HG03442 (cell line): ENCODE data around the gene ALOXE3.

Experiments used
- ATAC-seq: cut with Tn5 transposase; IDR thresholded peaks from one replicate; pipeline ENCODE4 v1.9.1; 2021; ENCODE audit warnings: mild to moderate bottlenecking, moderate library complexity; ENCODE audit not compliant: unreplicated experiment

ALOXE3 gene

GRCh38 chr17:8055851-8056231, 62.5 kb downstream of the ALOXE3 start:
- ATAC-seq: no peak

DNA sequence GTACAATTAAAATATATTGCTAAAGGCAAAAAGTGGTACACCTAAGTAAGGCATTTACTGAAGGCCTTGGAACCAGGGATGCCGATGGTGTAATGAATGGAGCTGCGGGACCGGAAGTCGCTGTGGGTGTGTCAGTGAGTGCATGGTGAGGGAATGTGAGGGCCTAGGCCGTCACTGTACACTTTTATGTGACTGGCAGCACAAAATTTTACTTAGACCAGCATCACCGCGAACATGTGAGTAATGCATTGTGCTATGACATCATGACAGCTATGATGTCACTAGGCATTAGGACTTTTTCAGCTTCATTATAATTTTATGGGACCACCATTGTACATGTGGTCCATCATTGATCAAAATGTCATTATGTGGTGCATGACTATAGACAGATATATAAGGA, 64.7 kb downstream of the ALOXE3 start:
- no peak for ATAC-seq

DNA sequence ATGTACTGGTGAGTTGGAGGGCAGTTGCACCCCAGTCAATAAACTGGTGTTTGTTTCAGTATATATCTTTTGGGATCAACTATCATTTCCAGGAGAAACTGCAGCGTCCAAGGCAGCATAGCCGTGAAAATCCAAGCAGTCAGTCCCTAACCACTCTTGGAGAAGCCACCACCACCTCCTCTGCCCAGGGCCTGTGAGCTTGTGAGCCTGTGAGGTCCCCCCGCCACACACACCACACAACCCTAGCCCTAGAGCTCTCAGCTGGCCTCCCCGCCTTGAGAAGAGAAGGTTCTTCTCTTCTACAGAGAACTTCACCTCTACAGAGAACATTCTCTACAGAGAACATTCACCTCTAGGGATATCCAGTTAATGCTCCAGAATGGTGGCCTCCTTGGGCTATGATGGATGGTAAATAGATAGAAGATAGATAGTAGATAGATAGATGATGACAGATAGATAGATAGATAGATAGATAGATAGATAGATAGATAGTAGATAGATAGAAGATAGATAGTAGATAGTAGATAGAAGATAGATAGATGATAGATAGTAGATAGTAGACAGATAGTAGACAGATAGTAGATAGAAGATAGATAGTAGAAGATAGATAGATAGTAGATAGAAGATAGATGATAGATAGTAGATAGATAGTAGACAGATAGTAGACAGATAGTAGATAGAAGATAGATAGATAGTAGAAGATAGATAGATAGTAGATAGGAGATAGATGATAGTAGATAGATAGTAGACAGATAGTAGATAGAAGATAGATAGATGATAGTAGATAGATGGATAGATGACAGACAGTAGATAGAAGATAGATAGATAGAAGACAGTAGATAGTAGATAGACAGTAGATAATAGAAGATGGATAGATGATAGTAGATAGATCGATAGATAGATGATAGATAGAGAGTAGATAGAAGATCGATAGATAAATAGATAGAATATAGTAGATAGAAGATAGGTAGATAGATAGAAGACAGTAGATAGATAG, 65.8 kb downstream of the ALOXE3 start:
- no peak for ATAC-seq

DNA sequence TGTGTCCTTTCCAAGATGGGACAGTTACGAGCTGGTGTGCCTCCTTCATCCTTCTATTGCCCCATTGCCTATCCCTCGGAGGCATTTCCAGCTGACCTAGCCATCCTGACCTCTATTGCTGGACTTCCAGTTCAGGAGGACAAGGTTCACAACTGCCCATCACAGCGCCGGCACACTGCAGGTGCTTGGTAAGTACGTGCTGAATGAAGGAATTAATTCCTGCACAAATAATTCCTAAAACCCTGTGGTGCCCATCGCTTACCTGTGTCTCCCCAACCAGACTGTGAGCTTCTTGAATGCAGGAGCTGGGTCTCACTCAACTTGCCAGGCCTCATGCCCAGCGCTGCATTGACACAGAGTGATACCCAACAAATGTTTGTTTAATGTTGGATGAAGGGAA, 66.5 kb downstream of the ALOXE3 start:
- ATAC-seq: no peak

DNA sequence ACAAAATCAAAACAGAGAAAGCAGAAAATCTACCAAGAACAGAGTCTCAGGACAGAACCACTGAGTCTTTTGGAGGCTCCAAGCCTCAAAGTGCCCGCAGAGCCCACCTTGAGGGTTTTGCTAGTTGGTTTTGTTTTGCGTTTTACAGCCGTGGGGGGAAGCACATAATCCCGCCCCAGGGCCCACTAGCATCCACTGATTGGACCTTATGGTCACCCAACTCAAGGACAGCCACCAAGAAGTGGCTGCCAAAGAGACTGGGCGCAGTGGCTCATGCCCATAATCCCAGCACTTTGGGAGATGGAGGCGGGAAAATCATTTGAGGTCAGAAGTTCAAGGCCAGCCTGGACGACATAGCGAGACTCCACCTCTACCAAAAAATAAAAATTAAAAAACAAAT, 69.6 kb downstream of the ALOXE3 start:
- ATAC-seq: no peak

GRCh38 chr17:8048236-8048635, 70.1 kb downstream of the ALOXE3 start:
- ATAC-seq: no peak

DNA sequence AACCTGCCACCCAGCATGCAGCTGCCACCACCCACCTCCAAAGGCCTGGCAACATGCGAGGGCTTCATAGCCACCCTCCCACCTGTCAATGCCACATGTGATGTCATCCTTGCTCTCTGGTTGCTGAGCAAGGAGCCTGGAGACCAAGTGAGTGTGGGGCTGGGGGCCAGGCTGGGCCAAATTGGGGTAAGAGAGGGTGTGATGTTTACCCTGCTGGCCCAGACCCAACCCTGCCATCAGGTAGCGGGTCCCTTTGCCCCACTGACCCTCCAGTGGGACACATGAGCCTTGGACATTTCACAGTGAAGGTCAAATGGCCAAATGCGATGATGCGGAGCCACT, 70.6 kb downstream of the ALOXE3 start:
- no peak for ATAC-seq

- no peak for ATAC-seq
Observed at GRCh38 chr17:8046929-8047768, 71.2 kb downstream of the ALOXE3 start.

DNA sequence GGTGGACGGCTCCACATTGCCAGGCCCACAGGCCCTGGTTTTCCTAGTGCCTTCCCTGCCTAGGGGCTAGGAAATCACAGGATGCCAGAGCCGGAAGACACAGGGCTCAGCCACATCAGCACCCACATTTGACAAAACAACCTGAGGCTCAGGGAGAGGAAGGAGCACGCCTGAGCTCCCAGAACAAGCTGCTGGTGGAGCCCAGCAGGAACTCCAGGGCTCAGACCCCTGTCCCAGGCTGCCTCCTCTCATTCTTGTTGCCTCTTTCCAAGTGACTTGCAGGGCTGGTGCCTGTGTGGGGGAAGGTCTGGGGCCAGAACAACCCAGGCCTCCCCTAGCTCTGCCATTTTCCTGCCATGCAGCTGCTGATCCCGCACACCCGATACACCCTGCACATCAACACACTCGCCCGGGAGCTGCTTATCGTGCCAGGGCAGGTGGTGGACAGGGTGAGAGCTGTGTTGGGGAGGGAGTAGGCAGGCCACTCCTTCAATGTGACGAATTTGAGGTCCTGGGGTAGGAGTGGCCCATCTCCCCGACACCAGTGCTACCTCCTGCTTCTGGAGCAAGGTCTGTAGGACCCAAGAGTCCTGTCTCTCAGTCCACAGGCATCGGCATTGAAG, 71.9 kb downstream of the ALOXE3 start:
- ATAC-seq: no peak
